K562 (cell line): ENCODE measurements around the gene OTULIN. TPM values are rescaled to one million over a fixed set of nuclear protein-coding genes. Genes with fewer than 3 reads are reported as not detected.
A peak's percentile ranks its signal among the peaks of the same experiment; 100 is the strongest.

Experiments used
- BRD4 ChIP-seq: fragments of 200-600 bp; sonication (generic); IDR thresholded peaks from 2 replicates; pipeline ENCODE4 v1.6.1; 2017; ENCODE audit warnings: inconsistent platforms
- CC2D1A ChIP-seq: fragments of 450-650 bp; IDR thresholded peaks from 2 replicates; pipeline ENCODE4 v1.6.1; 2017; ENCODE audit warnings: mild to moderate bottlenecking
- CREB3 ChIP-seq: fragments of 450-650 bp; conservative IDR thresholded peaks from 2 replicates; pipeline ENCODE4 v1.6.1; 2016; ENCODE audit warnings: missing genetic modification characterization, low read depth, mild to moderate bottlenecking, missing compliant biosample characterization, moderate library complexity
- CTCFL ChIP-seq: IDR thresholded peaks from 2 replicates; pipeline ENCODE4 v1.6.1; 2011; ENCODE audit warnings: borderline replicate concordance, low read depth, mild to moderate bottlenecking, moderate library complexity, low read length; ENCODE audit not compliant: insufficient read depth, poor library complexity, severe bottlenecking
- E2F5 ChIP-seq: sonication (generic); formaldehyde crosslinking; IDR thresholded peaks from 2 replicates; pipeline ENCODE4 v1.8.0; 2022; ENCODE audit warnings: mild to moderate bottlenecking, missing genetic modification reagents
- EWSR1 ChIP-seq: fragments of 450-650 bp; IDR thresholded peaks from 2 replicates; pipeline ENCODE4 v1.6.1; 2018; ENCODE audit warnings: borderline replicate concordance, mild to moderate bottlenecking, low read depth, moderate library complexity; ENCODE audit not compliant: partially characterized antibody
- RBM25 ChIP-seq: fragments of 200-400 bp; formaldehyde crosslinking; IDR thresholded peaks from 2 replicates; pipeline ENCODE4 v1.6.1; 2018; ENCODE audit warnings: low read length, low read depth, moderate library complexity; ENCODE audit not compliant: severe bottlenecking
- RERE ChIP-seq: sonication (generic); formaldehyde crosslinking; IDR thresholded peaks from 2 replicates; pipeline ENCODE4 v1.8.0; 2023; ENCODE audit warnings: missing genetic modification reagents, mild to moderate bottlenecking, borderline replicate concordance
- SIRT6 ChIP-seq: IDR thresholded peaks from one replicate; pipeline ENCODE4 v1.6.1; 2012; ENCODE audit warnings: low read depth, mild to moderate bottlenecking, control low read depth, inconsistent platforms, low read length, moderate library complexity
- SMAD4 ChIP-seq: fragments of 250-450 bp; sonication (Bioruptor Pico); conservative IDR thresholded peaks from 2 replicates; pipeline ENCODE4 v1.8.0; 2021; ENCODE audit warnings: inconsistent platforms, mild to moderate bottlenecking, moderate library complexity
- TBL1XR1 ChIP-seq, 2 experiments: IDR thresholded peaks; 2 replicates each; pipeline ENCODE4 v1.6.1; 2012; ENCODE audit warnings: improper control_type of control experiment in 2 of 2, low read length in 2 of 2, mild to moderate bottlenecking in 1 of 2
- ZBTB17 ChIP-seq: fragments of 450-650 bp; formaldehyde crosslinking; IDR thresholded peaks from 2 replicates; pipeline ENCODE4 v1.4.0; 2020; ENCODE audit warnings: mild to moderate bottlenecking
- ZNF778 ChIP-seq: fragments of 450-650 bp; formaldehyde crosslinking; IDR thresholded peaks from 2 replicates; pipeline ENCODE4 v1.4.0; 2020; ENCODE audit warnings: mild to moderate bottlenecking, moderate library complexity
- polyA plus RNA-seq, 8 experiments: library from polyadenylated mRNA; depleted of rRNA in 4 of 8; stranded (reverse) in 5 of 8; unstranded in 3 of 8; fragments of >200 nt; fragmentation: Nextera tagmentation in 2 of 8; fragmentation: Illumina TruSeq in 1 of 8; extraction: Ambion mirVana in 2 of 8; extraction: Trizol in 1 of 8; gene quantifications; 2 replicates each; pipeline versions ENCODE4 v1.2.1 to v1.2.3, GENCODE V29; 2011 to 2014; ENCODE audit warnings: inconsistent platforms in 1 of 8, missing spikeins in 1 of 8
- total RNA-seq, 7 experiments: library from RNA; depleted of rRNA in 6 of 7; stranded (reverse); fragments of >200 nt in 6 of 7; fragmentation: Illumina TruSeq in 2 of 7; extraction: Trizol in 2 of 7; gene quantifications; 2 replicates each; pipeline versions ENCODE4 v1.2.1 to v1.2.3, GENCODE V29; 2011 to 2021; ENCODE audit warnings: low replicate concordance in 1 of 7

OTULIN gene
- total and polyA plus RNA-seq, 9 of the 15 experiments (the other 6 are each of a cell fraction or from before 2014, with no cell fraction given): 3.3 to 33.6 (median 20.1) TPM

- TF ChIP-seq RERE (CRISPR knock-in tag): no peak
- TF ChIP-seq CC2D1A: no peak
- TF ChIP-seq BRD4: no peak
- no peak for TF ChIP-seq RBM25
- TF ChIP-seq TBL1XR1 (IDR thresholded peaks at IDR 0.05; ENCODE audit: low read length in 2 of 2): 0 out of 4 replicates have a peak, but pooled peaks of 1 of the 2 experiments have one; percentile 46
- TF ChIP-seq ZBTB17 (CRISPR knock-in tag): no peak
- TF ChIP-seq ZNF778 (CRISPR knock-in tag): no peak
- no peak for TF ChIP-seq CREB3 (tag)
- no peak for TF ChIP-seq SIRT6
- TF ChIP-seq EWSR1: no peak
- TF ChIP-seq SMAD4 (CRISPR knock-in tag): 0 out of 2 replicates have a peak, but pooled peaks have one; percentile 20
- TF ChIP-seq E2F5: no peak
- TF ChIP-seq CTCFL: no peak
Observed at GRCh38 chr5:14676320-14676719, 11.8 kb downstream of the OTULIN start (continued).
